Neural cell (in vitro differentiated cells): ENCODE data around the gene BMP7.

Experiments used
- CTCF ChIP-seq: fragments of 450-650 bp; IDR thresholded peaks from 2 replicates; pipeline ENCODE4 v1.5.1; 2014; ENCODE audit warnings: antibody characterized with exemption, mild to moderate bottlenecking, moderate library complexity; ENCODE audit not compliant: poor library complexity, severe bottlenecking
- EP300 ChIP-seq: fragments of 450-650 bp; conservative IDR thresholded peaks from 2 replicates; pipeline ENCODE4 v1.6.1; 2014; ENCODE audit warnings: antibody characterized with exemption, mild to moderate bottlenecking, moderate library complexity; ENCODE audit not compliant: poor library complexity, severe bottlenecking
- EZH2 ChIP-seq: fragments of 200-600, 300-800 bp; shearing (Covaris generic), sonication (generic); IDR thresholded peaks from 2 replicates; pipeline ENCODE4 v1.6.1; 2014; ENCODE audit warnings: antibody characterized with exemption, low read length, borderline replicate concordance, mild to moderate bottlenecking; ENCODE audit not compliant: insufficient read depth, poor library complexity, severe bottlenecking
- POLR2AphosphoS5 ChIP-seq: IDR thresholded peaks from 2 replicates; pipeline ENCODE4 v1.6.1; 2012
- SMC3 ChIP-seq: fragments of 450-650 bp; conservative IDR thresholded peaks from 2 replicates; pipeline ENCODE4 v1.6.1; 2014; ENCODE audit warnings: antibody characterized with exemption, mild to moderate bottlenecking, moderate library complexity; ENCODE audit not compliant: poor library complexity

- TF ChIP-seq CTCF (no peak), EZH2 (no peak), SMC3 (no peak), POLR2AphosphoS5 (no peak), EP300 (no peak)
Observed at GRCh38 chr20:57213291-57213690, 53.1 kb downstream of the BMP7 start.
